Chondrocyte (in vitro differentiated cells): ENCODE results near the gene ASXL1. TPM values are rescaled to one million over a fixed set of nuclear protein-coding genes. Genes with fewer than 3 reads are reported as not detected.

ENCODE experiments used
- DNase-seq: peaks from one replicate; pipeline ENCODE4 v3.0.0; 2021; ENCODE audit warnings: mixed read lengths, low spot score
- H3K27ac Mint-ChIP-seq: one replicate; pipeline ENCODE4 v1.8.0; 2021; ENCODE audit warnings: mild to moderate bottlenecking, moderate library complexity, mixed read lengths; ENCODE audit not compliant: unreplicated experiment
- H3K27me3 Mint-ChIP-seq: 2 replicates; pipeline ENCODE4 v1.8.0; 2021; ENCODE audit warnings: low read depth, mixed read lengths
- H3K36me3 Mint-ChIP-seq: 2 replicates; pipeline ENCODE4 v1.8.0; 2021; ENCODE audit warnings: low read depth, mixed read lengths
- H3K4me1 Mint-ChIP-seq: 2 replicates; pipeline ENCODE4 v1.8.0; 2021; ENCODE audit warnings: low read depth, mild to moderate bottlenecking, mixed read lengths
- H3K4me3 Mint-ChIP-seq: one replicate; pipeline ENCODE4 v1.8.0; 2021; ENCODE audit warnings: mild to moderate bottlenecking, moderate library complexity, mixed read lengths; ENCODE audit not compliant: unreplicated experiment
- H3K9me3 Mint-ChIP-seq: 2 replicates; pipeline ENCODE4 v1.8.0; 2021; ENCODE audit warnings: low read depth, mixed read lengths
- CTCF ChIP-seq: fragments of 200-600 bp; sonication (generic); IDR thresholded peaks from 2 replicates; pipeline ENCODE4 v1.5.0; 2021; ENCODE audit warnings: antibody characterized with exemption, mild to moderate bottlenecking, moderate library complexity
- long read RNA-seq: library from polyadenylated mRNA; stranded (forward); transcript quantifications from one replicate; pipeline ENCODE4 v2.0.0, GENCODE V29; 2021
- total RNA-seq: library from RNA; stranded (reverse); gene quantifications from 3 replicates; pipeline ENCODE4 v1.2.1, GENCODE V29; 2021

Gene ASXL1
- total RNA-seq = 59.9 to 92.6 TPM (median 78.9 TPM) in 3 replicates
- long read RNA-seq, partial matches to known transcripts = 6 of 20 reads
- long read RNA-seq, other reads (novel, unspliced or antisense) = 14 of 20 reads

DNA sequence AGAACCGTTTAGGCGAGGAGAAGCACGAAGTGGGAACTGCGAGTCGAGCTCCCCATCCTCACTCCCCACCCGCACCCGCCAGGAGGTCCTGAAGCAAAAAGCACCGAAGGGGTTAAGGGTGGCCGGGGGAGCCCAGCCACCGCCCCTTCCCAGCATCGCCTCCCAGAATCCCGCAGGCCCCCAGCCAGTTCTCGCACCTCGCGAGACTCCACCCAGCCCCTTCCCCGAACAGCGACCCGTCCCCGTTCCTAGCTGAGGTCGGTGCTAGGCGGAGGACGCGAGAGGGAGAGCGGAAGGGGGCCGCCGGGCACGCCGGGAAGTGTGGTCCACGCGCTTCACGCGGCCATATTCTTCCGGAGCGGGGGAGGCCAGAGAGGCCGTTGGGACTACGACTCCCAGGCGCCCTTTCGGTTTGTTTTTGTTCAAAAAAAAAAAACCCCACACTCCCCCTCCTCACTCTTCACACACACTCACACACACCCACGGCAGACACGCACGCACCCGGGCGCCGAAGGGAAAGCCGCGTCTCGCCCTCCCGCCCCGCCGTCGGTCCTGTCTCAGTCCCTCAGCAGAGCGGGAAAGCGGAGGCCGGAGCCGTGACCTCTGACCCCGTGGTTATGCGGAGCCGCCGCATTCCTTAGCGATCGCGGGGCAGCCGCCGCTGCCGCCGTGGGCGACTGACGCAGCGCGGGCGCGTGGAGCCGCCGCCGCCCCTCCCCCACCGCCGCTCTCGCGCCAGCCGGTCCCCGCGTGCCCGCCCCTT lies at the start of gene ASXL1:
ASXL1 (plus strand) TSS at position 463 of the 763 bp plus-strand sequence. CDS start 445 bp downstream, outside the sequence.
- no peaks in the 10 kb centered on the region for H3K36me3 Mint-ChIP-seq
- H3K27ac Mint-ChIP-seq = peak within 1 kb of the TSS; percentile 100
- H3K27me3 Mint-ChIP-seq = no peaks in the 10 kb centered on the region
- H3K9me3 Mint-ChIP-seq = peaks cover 3% of the 10 kb centered on the region
- TF ChIP-seq CTCF = no peak
- peak; percentile 100 for DNase-seq
- H3K4me3 Mint-ChIP-seq = peak within 1 kb of the TSS; percentile 98
- peaks cover 70% of the 10 kb centered on the region for H3K4me1 Mint-ChIP-seq

DNA sequence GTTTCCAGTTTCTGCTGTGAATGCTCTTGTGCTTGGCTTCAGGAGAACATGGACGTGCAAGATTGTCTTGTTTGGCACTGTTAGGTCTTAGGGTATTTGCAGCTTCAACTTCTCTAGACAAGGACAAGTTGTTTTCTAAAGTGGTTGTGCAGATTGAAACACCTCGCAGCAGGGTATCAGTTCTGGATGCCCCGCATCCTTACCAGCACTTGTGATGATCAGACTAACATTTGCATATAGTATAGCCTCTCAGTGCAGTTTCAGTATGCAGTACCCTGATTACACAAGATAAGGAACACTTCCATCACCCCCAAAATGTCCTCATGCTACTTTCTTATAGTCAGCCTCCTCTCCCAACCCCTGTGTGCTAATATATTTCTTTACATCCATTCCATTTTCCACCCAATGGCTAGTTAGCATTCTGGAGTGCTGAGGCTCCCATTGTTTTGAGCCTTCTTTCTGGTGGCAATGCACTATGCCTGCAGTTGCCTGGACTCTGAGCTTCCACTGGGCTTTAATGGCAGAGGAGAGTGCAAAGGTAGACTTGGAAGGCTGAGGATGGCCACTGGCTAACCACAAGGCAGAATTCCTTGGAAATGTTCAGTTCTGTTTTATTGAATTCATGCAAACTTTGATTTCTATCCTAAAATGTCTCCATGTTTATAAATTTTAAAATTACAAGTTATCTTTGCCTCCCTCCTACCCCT lies 45.3 kb upstream of the ASXL1 start:
- no peaks in the 10 kb centered on the region for H3K9me3 Mint-ChIP-seq
- no peak for TF ChIP-seq CTCF
- H3K27ac Mint-ChIP-seq = no peak overlapping the region
- H3K4me1 Mint-ChIP-seq = no peaks in the 10 kb centered on the region
- peaks cover 32% of the 10 kb centered on the region for H3K36me3 Mint-ChIP-seq
- no peak for DNase-seq
- no peaks in the 10 kb centered on the region for H3K27me3 Mint-ChIP-seq
- H3K4me3 Mint-ChIP-seq = no peak overlapping the region

- no peaks in the 10 kb centered on the region for H3K9me3 Mint-ChIP-seq
- H3K36me3 Mint-ChIP-seq = peaks cover 32% of the 10 kb centered on the region
- no peak overlapping the region for H3K27ac Mint-ChIP-seq
- H3K4me1 Mint-ChIP-seq = no peaks in the 10 kb centered on the region
- no peak for TF ChIP-seq CTCF
- DNase-seq = no peak
- no peaks in the 10 kb centered on the region for H3K27me3 Mint-ChIP-seq
- no peak overlapping the region for H3K4me3 Mint-ChIP-seq
These were observed 43.4 kb upstream of the ASXL1 start for GRCh38 chr20:32314768-32315167.

- Mint-ChIP-seq H3K27me3 (no peaks in the 10 kb centered on the region), H3K36me3 (peaks cover 25% of the 10 kb centered on the region), H3K9me3 (no peaks in the 10 kb centered on the region), H3K4me3 (no peak overlapping the region), H3K4me1 (no peaks in the 10 kb centered on the region), H3K27ac (no peak overlapping the region)
- TF ChIP-seq CTCF = no peak
- DNase-seq = no peak
These were observed 42.7 kb upstream of the ASXL1 start for GRCh38 chr20:32315399-32315798.

GRCh38 chr20:32315891-32316290 lies 42.2 kb upstream of the ASXL1 start:
- Mint-ChIP-seq H3K36me3 (peaks cover 20% of the 10 kb centered on the region), H3K27me3 (no peaks in the 10 kb centered on the region), H3K27ac (no peak overlapping the region), H3K4me1 (no peaks in the 10 kb centered on the region), H3K9me3 (no peaks in the 10 kb centered on the region), H3K4me3 (no peak overlapping the region)
- no peak for TF ChIP-seq CTCF
- no peak for DNase-seq
